ENCODE data around the gene LINC00237. TPM values are rescaled to one million over a fixed set of nuclear protein-coding genes. Genes with fewer than 3 reads are reported as not detected.

The LINC00237 gene
- not detected in 2 replicates for polyA plus RNA-seq (2011; rRNA removed)
- polyA plus RNA-seq (2012; cell fraction: cytosol; rRNA removed) = not detected in 2 replicates
- not detected in 2 replicates for polyA plus RNA-seq (2012; cell fraction: nucleus; rRNA removed)
- not detected in 3 replicates for polyA plus RNA-seq (2017; fragmentation: RNase III; extraction: RNeasy Plus Mini Kit Qiagen cat#74134 plus additional on column Dnase treatment)
- polyA minus RNA-seq (2011; rRNA and poly(A)+ RNA removed) = not detected in 2 replicates

GRCh38 chr20:21106171-21107017 is at the start of gene LINC00237:
LINC00237 (minus strand) TSS chr20:21106358.
- Histone ChIP-seq H3K4me1 (no peaks in the 10 kb centered on the region), H3K4me2 (peak within 1 kb of the TSS; percentile 66), H3K27ac (0 out of 6 replicates have a peak within 1 kb of the TSS, but pooled peaks of 1 of the 2 experiments have one; percentile 31), H3K4me3 (peak within 1 kb of the TSS; percentile 27; the same call in 1 of the 3 replicates), H3K9me3 (no peaks in the 10 kb centered on the region)
- 69% methylated on average over 43 of the region's 43 CpGs for WGBS (ENCODE audit: missing lambda C conversion rate)
- ATAC-seq (no peak), FAIRE-seq (no peak), DNase-seq (ENCODE audit: low read depth in 1 of 2, low spot score in 1 of 2) (no peak)
- ChIA-PET POLR2A (no interaction called here), CTCF (interaction anchor here (1.3 kb wide), 1 partner anchor 57 kb away, joined by 3 read pairs; no protein-coding TSS in a partner anchor)
- TF ChIP-seq HES2 (IDR thresholded peaks at IDR 0.05) (no peak), REST (IDR thresholded peaks at IDR 0.05) (no peak), ESRRA (IDR thresholded peaks at IDR 0.05; ENCODE audit: borderline replicate concordance, low read length) (no peak), HOXB13 (CRISPR knock-in tag; IDR thresholded peaks at IDR 0.05; ENCODE audit: low read depth) (no peak), CBX2 (IDR thresholded peaks at IDR 0.05; ENCODE audit: borderline replicate concordance, low read depth) (no peak), FOSL2 (IDR thresholded peaks at IDR 0.05) (no peak), FOSL2 (CRISPR knock-in tag; IDR thresholded peaks at IDR 0.05) (no peak), HDAC2 (IDR thresholded peaks at IDR 0.05) (no peak), ELK1 (IDR thresholded peaks at IDR 0.05; ENCODE audit: low read depth, low read length) (no peak), CEBPB (IDR thresholded peaks at IDR 0.05) (no peak), HEYL (CRISPR knock-in tag; IDR thresholded peaks at IDR 0.05) (no peak), HOXB5 (CRISPR knock-in tag; IDR thresholded peaks at IDR 0.05) (no peak), NPAS2 (CRISPR knock-in tag; IDR thresholded peaks at IDR 0.05; ENCODE audit: borderline replicate concordance) (no peak), KDM1A (IDR thresholded peaks at IDR 0.05; ENCODE audit: low read depth) (no peak), SMC3 (IDR thresholded peaks at IDR 0.05) (no peak), GATA3 (IDR thresholded peaks at IDR 0.05; ENCODE audit: borderline replicate concordance) (no peak), CHD4 (IDR thresholded peaks at IDR 0.05; ENCODE audit: borderline replicate concordance) (no peak), MYC (IDR thresholded peaks at IDR 0.05; ENCODE audit: borderline replicate concordance, low read length) (no peak)

GRCh38 chr20:21155268-21155667 is 49.1 kb upstream of the LINC00237 start:
- Histone ChIP-seq H3K4me2 (no peak overlapping the region), H3K4me1 (no peaks in the 10 kb centered on the region), H3K9me3 (no peaks in the 10 kb centered on the region), H3K4me3 (no peak overlapping the region), H3K27ac (no peak overlapping the region)
- DNase-seq (ENCODE audit: low read depth in 1 of 2, low spot score in 1 of 2) (no peak), ATAC-seq (no peak), FAIRE-seq (peak; percentile 51)
- ChIA-PET CTCF (no interaction called here), POLR2A (no interaction called here)
- TF ChIP-seq POLR2AphosphoS2 (conservative IDR thresholded peaks at IDR 0.05; ENCODE audit: low read length) (no peak), MAFK (IDR thresholded peaks at IDR 0.05; ENCODE audit: partially characterized antibody) (peak; percentile 88)
- 92% methylated on average over 5 of the region's 5 CpGs for WGBS (ENCODE audit: missing lambda C conversion rate)

All from A549 (cell line).